HepG2 (cell line): ENCODE data around the gene DNAJC30. TPM values are rescaled to one million over a fixed set of nuclear protein-coding genes. Genes with fewer than 3 reads are reported as not detected.

Experiments
- ATAC-seq: fragments of 200-7000 bp; cut with Tn5 transposase; 3 replicates; pipeline ENCODE4 v1.9.1; 2020; ENCODE audit warnings: mild to moderate bottlenecking, moderate library complexity
- BruUV-seq: library from RNA; stranded (reverse); fragments of 400-500 nt; replicated peaks from 2 replicates; lab custom pipeline; 2021; lab: Mats Ljungman, UMichigan
- CTCF ChIA-PET: fragments of 300-600 bp; formaldehyde crosslinking; extraction: SDS; loops from one replicate; lab custom pipeline; 2021; ENCODE audit warnings: low total read pairs, inconsistent platforms, low intra/inter-chr PET ratio; lab: Yijun Ruan, JAX
- POLR2A ChIA-PET: fragments of 350-600 bp; sonication (Branson Sonifier 250); formaldehyde crosslinking; loops from one replicate; lab custom pipeline; 2020; ENCODE audit warnings: antibody characterized with exemption, inconsistent platforms; lab: Yijun Ruan, JAX
- DNase-seq: peaks from one replicate; pipeline ENCODE4 v3.0.0-alpha.2; 2015; ENCODE audit warnings: low spot score
- FAIRE-seq: peaks from 3 replicates; lab custom pipeline; 2011; peaks lifted over from hg19 to GRCh38; lab: Jason Lieb, UNC
- H2AFZ ChIP-seq: one replicate; pipeline ENCODE4 v1.6.1; 2011; ENCODE audit warnings: low read length, inconsistent platforms
- H3K27ac ChIP-seq: fragments of 300-600 bp; 3 replicates; pipeline ENCODE4 v1.8.0; 2011; ENCODE audit warnings: mixed run types, mild to moderate bottlenecking, mixed read lengths, low read length, inconsistent platforms; ENCODE audit not compliant: insufficient read depth; ENCODE audit errors: extremely low read length
- H3K27me3 ChIP-seq, 2 experiments: fragments of 200-600 bp in 1 of 2; 2 replicates in 1 of 2; 3 replicates in 1 of 2; pipeline versions ENCODE4 v1.6.0 to v1.8.0; 2011; ENCODE audit warnings: low read length in 2 of 2, mild to moderate bottlenecking in 2 of 2, moderate library complexity in 2 of 2, inconsistent platforms in 1 of 2; ENCODE audit not compliant: insufficient read depth in 2 of 2, control insufficient read depth in 1 of 2
- H3K36me3 ChIP-seq, 2 experiments: fragments of 200-600 bp in 1 of 2; replicated peaks in 1 of 2; 2 replicates in 1 of 2; 3 replicates in 1 of 2; pipeline versions ENCODE4 v1.5.1 to v1.8.0; 2011; ENCODE audit warnings: low read length in 2 of 2, inconsistent platforms in 1 of 2; ENCODE audit not compliant: insufficient read depth in 2 of 2, control insufficient read depth in 1 of 2
- H3K4me1 ChIP-seq: 2 replicates; pipeline ENCODE4 v1.5.1; 2012; ENCODE audit warnings: low read length, inconsistent platforms; ENCODE audit not compliant: insufficient read depth
- H3K4me2 ChIP-seq: 2 replicates; pipeline ENCODE4 v1.6.0; 2011; ENCODE audit warnings: low read depth, low read length, inconsistent platforms
- H3K4me3 ChIP-seq, 3 experiments: fragments of 200-600 bp in 1 of 3; sonication (generic), shearing (Covaris generic) in 1 of 3; replicated peaks in 1 of 3; 2 replicates each; pipeline ENCODE4 v1.5.1; 2011 to 2016; ENCODE audit warnings: low read length in 3 of 3, inconsistent platforms in 2 of 3, low read depth in 2 of 3, mild to moderate bottlenecking in 2 of 3, control low read depth in 1 of 3, mixed read lengths in 1 of 3; ENCODE audit not compliant: insufficient read depth in 1 of 3
- H3K79me2 ChIP-seq: one replicate; pipeline ENCODE4 v1.6.1; 2011; ENCODE audit warnings: low read length, inconsistent platforms; ENCODE audit not compliant: insufficient read depth
- H3K9ac ChIP-seq: 2 replicates; pipeline ENCODE4 v1.6.0; 2011; ENCODE audit warnings: mild to moderate bottlenecking, low read depth, low read length, inconsistent platforms; ENCODE audit not compliant: insufficient read depth
- H3K9me3 ChIP-seq: 2 replicates; pipeline ENCODE4 v1.5.1; 2012; ENCODE audit warnings: mild to moderate bottlenecking, low read length
- H4K20me1 ChIP-seq: 2 replicates; pipeline ENCODE4 v1.6.0; 2011; ENCODE audit warnings: inconsistent platforms, mild to moderate bottlenecking, low read length, moderate library complexity; ENCODE audit not compliant: insufficient read depth
- AGO2 ChIP-seq: fragments of 200-400 bp; formaldehyde crosslinking; optimal IDR thresholded peaks from 2 replicates; pipeline ENCODE3; 2017; ENCODE audit warnings: mild to moderate bottlenecking, low read depth, low read length, moderate library complexity
- ARID2 ChIP-seq: sonication (generic); formaldehyde crosslinking; IDR thresholded peaks from 2 replicates; pipeline ENCODE4 v1.8.1; 2022; ENCODE audit warnings: mild to moderate bottlenecking, missing genetic modification reagents, borderline replicate concordance
- ATAD3A ChIP-seq: sonication (generic); formaldehyde crosslinking; IDR thresholded peaks from 2 replicates; pipeline ENCODE4 v1.4.0; 2020; ENCODE audit warnings: missing genetic modification reagents
- EHMT2 ChIP-seq: fragments of 200-600 bp; sonication (generic); IDR thresholded peaks from 2 replicates; pipeline ENCODE4 v1.7.0; 2017; ENCODE audit warnings: antibody characterized with exemption, low read depth, low read length, borderline replicate concordance
- HNF4A ChIP-seq: sonication (generic); formaldehyde crosslinking; IDR thresholded peaks from 2 replicates; pipeline ENCODE4 v1.4.0; 2020; ENCODE audit warnings: missing genetic modification reagents
- HNF4G ChIP-seq, 2 experiments: sonication (generic) in 1 of 2; formaldehyde crosslinking in 1 of 2; IDR thresholded peaks; 2 replicates each; pipeline versions ENCODE4 v1.4.0 to v1.6.1; 2011 to 2020; ENCODE audit warnings: borderline replicate concordance in 2 of 2, low read depth in 2 of 2, mild to moderate bottlenecking in 2 of 2, low read length in 1 of 2, missing genetic modification reagents in 1 of 2, moderate library complexity in 1 of 2
- KDM2A ChIP-seq: sonication (generic); formaldehyde crosslinking; IDR thresholded peaks from 2 replicates; pipeline ENCODE4 v1.4.0; 2020; ENCODE audit warnings: low read depth, missing genetic modification reagents, borderline replicate concordance
- RBM22 ChIP-seq: fragments of 200-400 bp; formaldehyde crosslinking; optimal IDR thresholded peaks from 2 replicates; pipeline ENCODE3; 2017; ENCODE audit warnings: mild to moderate bottlenecking, low read length, moderate library complexity
- SOX13 ChIP-seq, 3 experiments: fragments of 450-650 bp in 1 of 3; sonication (generic) in 1 of 3; formaldehyde crosslinking in 1 of 3; IDR thresholded peaks in 2 of 3; conservative IDR thresholded peaks in 1 of 3; 2 replicates each; pipeline versions ENCODE4 v1.5.0 to v1.6.1; 2016 to 2020; ENCODE audit warnings: antibody characterized with exemption in 1 of 3, mild to moderate bottlenecking in 1 of 3, missing compliant biosample characterization in 1 of 3, missing genetic modification reagents in 1 of 3, moderate library complexity in 1 of 3
- ZNF431 ChIP-seq: sonication (generic); formaldehyde crosslinking; IDR thresholded peaks from 2 replicates; pipeline ENCODE4 v1.9.0; 2022; ENCODE audit warnings: missing genetic modification reagents, low read depth, mild to moderate bottlenecking, borderline replicate concordance
- ZNF570 ChIP-seq: sonication (generic); formaldehyde crosslinking; IDR thresholded peaks from 2 replicates; pipeline ENCODE4 v1.4.0; 2020; ENCODE audit warnings: mild to moderate bottlenecking, missing genetic modification reagents, borderline replicate concordance
- WGBS: methylation state at CpG from one replicate; pipeline ENCODE4 v1.1.6; 2017; ENCODE audit warnings: low lambda C conversion rate; 5-methylcytosine and 5-hydroxymethylcytosine counted together
- in situ Hi-C: cut with HindIII; loops from 2 replicates; pipeline ENCODE4 v1.10.0; 2017; ENCODE audit warnings: low pct_unique_long_range_greater_than_20kb; ENCODE audit not compliant: extremely low pct_ligation_motif_present
- intact Hi-C: fragments of 100-400 bp; cut with micrococcal nuclease; formaldehyde crosslinking; loops from one replicate; pipeline ENCODE4 v1.10.0; 2022; ENCODE audit not compliant: unreplicated experiment
- polyA plus RNA-seq, 8 experiments: library from polyadenylated mRNA; depleted of rRNA in 3 of 8; stranded (reverse) in 7 of 8; unstranded in 1 of 8; fragments of >200 nt; fragmentation: Illumina TruSeq in 4 of 8; extraction: Trizol in 4 of 8; gene quantifications; 2 replicates each; pipeline versions ENCODE4 v1.2.1 to v1.2.3, GENCODE V29; 2011 to 2016; ENCODE audit warnings: low read depth in 4 of 8, missing spikeins in 1 of 8, mixed read lengths in 1 of 8; ENCODE audit not compliant: insufficient read depth in 1 of 8
- total RNA-seq, 5 experiments: library from RNA; depleted of rRNA; stranded (reverse); fragments of >200 nt; fragmentation: Illumina TruSeq; extraction: Trizol; gene quantifications; 2 replicates each; pipeline ENCODE4 v1.2.3, GENCODE V29; 2016; ENCODE audit warnings: low read depth in 1 of 5
- TF ChIP-seq, protein P1 (sequence below): sonication (generic); formaldehyde crosslinking; IDR thresholded peaks from 2 replicates; pipeline ENCODE4 v1.4.0; 2020; ENCODE audit warnings: low read depth, mild to moderate bottlenecking, missing genetic modification reagents
- TF ChIP-seq, protein P2 (sequence below): sonication (generic); formaldehyde crosslinking; conservative IDR thresholded peaks from 2 replicates; pipeline ENCODE4 v1.8.1; 2023; ENCODE audit warnings: missing genetic modification reagents
- TF ChIP-seq, protein P3 (sequence below): sonication (generic); formaldehyde crosslinking; IDR thresholded peaks from 2 replicates; pipeline ENCODE4 v1.8.1; 2023; ENCODE audit warnings: mild to moderate bottlenecking, inconsistent platforms, moderate library complexity, missing genetic modification reagents, borderline replicate concordance
- TF ChIP-seq, protein P4 (sequence below): sonication (generic); formaldehyde crosslinking; IDR thresholded peaks from 2 replicates; pipeline ENCODE4 v1.4.0; 2020; ENCODE audit warnings: missing genetic modification reagents

The DNAJC30 gene
- total and polyA plus RNA-seq, 2 of the 13 experiments (the other 11 are each of a cell fraction or from before 2014, with no cell fraction given) = 3.3 to 3.8 TPM

DNA sequence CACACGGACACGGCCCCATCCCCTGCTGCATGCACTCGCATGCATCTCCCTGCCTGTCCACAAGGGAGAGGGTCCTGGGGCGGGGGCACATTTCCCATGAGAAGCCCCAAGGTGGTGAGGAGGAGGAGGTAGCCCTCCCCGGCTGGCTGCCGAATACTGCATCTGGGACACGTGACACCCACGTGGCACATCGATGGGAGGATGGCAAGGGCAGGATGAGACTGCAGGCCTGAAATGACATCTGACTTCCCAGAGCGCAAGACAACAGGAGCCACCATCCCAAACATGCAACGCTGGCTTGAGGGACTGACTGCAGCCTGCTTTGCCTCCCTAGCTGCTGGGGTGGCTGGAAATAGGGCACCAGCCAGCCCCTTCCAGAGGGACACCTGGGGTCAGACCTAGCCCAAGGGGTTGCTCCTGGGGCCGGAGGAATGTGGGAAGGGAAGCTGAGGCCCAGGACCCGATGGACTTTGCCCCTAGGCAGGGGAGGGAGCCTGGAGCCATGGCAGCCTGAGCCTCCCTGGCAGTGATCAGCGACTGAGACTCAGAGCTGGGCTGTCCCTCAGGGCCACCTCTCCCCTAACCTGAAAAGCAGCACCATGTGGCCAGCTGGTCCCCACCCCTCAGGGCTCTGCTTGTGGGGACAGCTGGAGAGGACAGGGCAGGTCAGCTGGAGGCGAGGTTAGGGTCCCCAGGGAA lies 16.3 kb upstream of the DNAJC30 start:
- no peak for DNase-seq
- POLR2A ChIA-PET = interaction anchor here (0.9 to 1.4 kb wide), 2 partner anchors 16 to 39 kb away, joined by 3 to 7 read pairs; partner anchors contain the start of gene ABHD11
- no peak overlapping the region for H3K4me2 ChIP-seq
- H3K9me3 ChIP-seq = no peaks in the 10 kb centered on the region
- no peaks in the 10 kb centered on the region for H3K79me2 ChIP-seq
- 86% methylated on average over 9 of the region's 15 CpGs for WGBS
- H2AFZ ChIP-seq = no peak overlapping the region
- peaks cover 13 to 45% of the 10 kb centered on the region in 2 experiments for H3K36me3 ChIP-seq
- intact Hi-C loops = no loop called here
- in situ Hi-C loops = no loop called here
- peaks cover 15% of the 10 kb centered on the region for H3K4me1 ChIP-seq
- CTCF ChIA-PET = no interaction called here
- H3K9ac ChIP-seq = no peak overlapping the region
- FAIRE-seq = no peak
- ATAC-seq = peak; percentile 33
- H3K27ac ChIP-seq = peak overlapping the region; percentile 11
- BruUV-seq = no TSS peak
- no peak overlapping the region for H3K4me3 ChIP-seq
- peaks cover 5% of the 10 kb centered on the region; the same call in 1 of the 2 replicates for H4K20me1 ChIP-seq
- no peaks in the 10 kb centered on the region for H3K27me3 ChIP-seq
- no peak for TF ChIP-seq ZNF570 (CRISPR knock-in tag)
- peak; percentile 92 for TF ChIP-seq AGO2
- TF ChIP-seq, protein P1, sequence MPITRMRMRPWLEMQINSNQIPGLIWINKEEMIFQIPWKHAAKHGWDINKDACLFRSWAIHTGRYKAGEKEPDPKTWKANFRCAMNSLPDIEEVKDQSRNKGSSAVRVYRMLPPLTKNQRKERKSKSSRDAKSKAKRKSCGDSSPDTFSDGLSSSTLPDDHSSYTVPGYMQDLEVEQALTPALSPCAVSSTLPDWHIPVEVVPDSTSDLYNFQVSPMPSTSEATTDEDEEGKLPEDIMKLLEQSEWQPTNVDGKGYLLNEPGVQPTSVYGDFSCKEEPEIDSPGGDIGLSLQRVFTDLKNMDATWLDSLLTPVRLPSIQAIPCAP = no peak
- TF ChIP-seq RBM22 = peak; percentile 67
- TF ChIP-seq, protein P2, sequence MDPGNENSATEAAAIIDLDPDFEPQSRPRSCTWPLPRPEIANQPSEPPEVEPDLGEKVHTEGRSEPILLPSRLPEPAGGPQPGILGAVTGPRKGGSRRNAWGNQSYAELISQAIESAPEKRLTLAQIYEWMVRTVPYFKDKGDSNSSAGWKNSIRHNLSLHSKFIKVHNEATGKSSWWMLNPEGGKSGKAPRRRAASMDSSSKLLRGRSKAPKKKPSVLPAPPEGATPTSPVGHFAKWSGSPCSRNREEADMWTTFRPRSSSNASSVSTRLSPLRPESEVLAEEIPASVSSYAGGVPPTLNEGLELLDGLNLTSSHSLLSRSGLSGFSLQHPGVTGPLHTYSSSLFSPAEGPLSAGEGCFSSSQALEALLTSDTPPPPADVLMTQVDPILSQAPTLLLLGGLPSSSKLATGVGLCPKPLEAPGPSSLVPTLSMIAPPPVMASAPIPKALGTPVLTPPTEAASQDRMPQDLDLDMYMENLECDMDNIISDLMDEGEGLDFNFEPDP (CRISPR knock-in tag) = no peak
- peak; percentile 44; the same call in 1 of the 2 replicates for TF ChIP-seq HNF4G (IDR thresholded peaks at IDR 0.05; ENCODE audit: borderline replicate concordance, low read depth, low read length)
- no peak for TF ChIP-seq HNF4G (CRISPR knock-in tag; IDR thresholded peaks at IDR 0.05; ENCODE audit: borderline replicate concordance, low read depth)
- peak; percentile 58 for TF ChIP-seq HNF4A (CRISPR knock-in tag)
- TF ChIP-seq SOX13 (IDR thresholded peaks at IDR 0.05) = no peak
- no peak for TF ChIP-seq SOX13 (CRISPR knock-in tag; conservative IDR thresholded peaks at IDR 0.05 in 1 of 2, IDR thresholded peaks at IDR 0.05 in 1 of 2)
- TF ChIP-seq ATAD3A = no peak
- TF ChIP-seq ZNF431 = no peak
- TF ChIP-seq EHMT2 = no peak
- peak; percentile 35; the same call in 1 of the 2 replicates for TF ChIP-seq KDM2A
- TF ChIP-seq, protein P3, sequence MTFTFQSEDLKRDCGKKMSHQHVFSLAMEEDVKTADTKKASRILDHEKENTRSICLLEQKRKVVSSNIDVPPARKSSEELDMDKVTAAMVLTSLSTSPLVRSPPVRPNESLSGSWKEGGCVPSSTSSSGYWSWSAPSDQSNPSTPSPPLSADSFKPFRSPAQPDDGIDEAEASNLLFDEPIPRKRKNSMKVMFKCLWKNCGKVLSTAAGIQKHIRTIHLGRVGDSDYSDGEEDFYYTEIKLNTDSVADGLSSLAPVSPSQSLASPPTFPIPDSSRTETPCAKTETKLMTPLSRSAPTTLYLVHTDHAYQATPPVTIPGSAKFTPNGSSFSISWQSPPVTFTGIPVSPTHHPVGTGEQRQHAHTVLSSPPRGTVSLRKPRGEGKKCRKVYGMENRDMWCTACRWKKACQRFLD = no peak
- TF ChIP-seq, protein P4, sequence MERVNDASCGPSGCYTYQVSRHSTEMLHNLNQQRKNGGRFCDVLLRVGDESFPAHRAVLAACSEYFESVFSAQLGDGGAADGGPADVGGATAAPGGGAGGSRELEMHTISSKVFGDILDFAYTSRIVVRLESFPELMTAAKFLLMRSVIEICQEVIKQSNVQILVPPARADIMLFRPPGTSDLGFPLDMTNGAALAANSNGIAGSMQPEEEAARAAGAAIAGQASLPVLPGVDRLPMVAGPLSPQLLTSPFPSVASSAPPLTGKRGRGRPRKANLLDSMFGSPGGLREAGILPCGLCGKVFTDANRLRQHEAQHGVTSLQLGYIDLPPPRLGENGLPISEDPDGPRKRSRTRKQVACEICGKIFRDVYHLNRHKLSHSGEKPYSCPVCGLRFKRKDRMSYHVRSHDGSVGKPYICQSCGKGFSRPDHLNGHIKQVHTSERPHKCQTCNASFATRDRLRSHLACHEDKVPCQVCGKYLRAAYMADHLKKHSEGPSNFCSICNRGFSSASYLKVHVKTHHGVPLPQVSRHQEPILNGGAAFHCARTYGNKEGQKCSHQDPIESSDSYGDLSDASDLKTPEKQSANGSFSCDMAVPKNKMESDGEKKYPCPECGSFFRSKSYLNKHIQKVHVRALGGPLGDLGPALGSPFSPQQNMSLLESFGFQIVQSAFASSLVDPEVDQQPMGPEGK (CRISPR knock-in tag) = peak; percentile 40; the same call in 1 of the 2 replicates
- TF ChIP-seq ARID2 (CRISPR knock-in tag) = no peak
